HG03175 (cell line): ENCODE results near the gene TRMU.
"Not testable (repeated sequence)": the region's sequence is repeated elsewhere in the genome, so short reads cannot be mapped to it uniquely, and the experiment has no call there.

ENCODE experiments used
- ATAC-seq: cut with Tn5 transposase; IDR thresholded peaks from one replicate; pipeline ENCODE4 v1.9.1; 2021; ENCODE audit warnings: mild to moderate bottlenecking, moderate library complexity; ENCODE audit not compliant: unreplicated experiment

Gene TRMU

GRCh38 chr22:46381731-46382130 is 46.2 kb downstream of the TRMU start:
- no peak for ATAC-seq

DNA sequence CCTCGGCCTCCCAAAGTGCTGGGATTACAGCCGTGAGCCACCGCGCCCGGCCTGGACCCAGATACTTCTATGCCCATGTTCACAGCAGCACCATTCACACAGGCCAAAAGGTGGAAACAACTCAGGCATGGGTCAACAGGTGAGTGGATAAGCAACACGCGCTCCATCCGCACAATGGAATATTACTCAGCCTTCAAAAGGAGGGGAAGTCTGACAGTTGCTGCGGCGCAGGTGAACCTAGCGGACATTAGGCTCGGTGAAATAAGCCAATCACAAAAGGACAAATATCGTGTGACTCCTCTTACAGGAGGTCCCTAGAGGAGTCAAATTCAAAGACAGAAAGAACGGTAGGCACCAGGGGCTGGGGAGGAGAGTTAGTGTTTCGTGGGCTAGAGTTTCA is 47.0 kb downstream of the TRMU start:
- ATAC-seq = no peak

DNA sequence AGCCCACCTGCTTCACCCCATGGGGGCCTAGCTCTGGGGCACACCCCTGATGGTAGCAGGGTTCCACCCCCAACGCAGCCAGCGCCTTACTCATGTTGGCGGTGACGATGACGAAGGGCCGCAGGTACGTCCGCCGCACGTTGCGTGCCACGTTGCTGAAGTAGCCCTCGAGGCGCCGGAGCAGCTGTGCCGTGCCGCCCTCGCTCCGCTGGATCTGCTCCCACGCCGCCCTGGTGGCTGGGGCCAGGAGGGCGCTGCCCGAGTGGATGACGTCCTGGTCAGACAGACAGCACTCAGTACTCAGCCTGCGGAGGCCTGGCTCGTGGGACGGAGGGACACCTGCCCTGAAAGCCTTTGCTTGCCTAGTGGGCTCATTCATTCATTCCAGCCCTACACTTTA is 50.8 kb downstream of the TRMU start:
- ATAC-seq = no peak

DNA sequence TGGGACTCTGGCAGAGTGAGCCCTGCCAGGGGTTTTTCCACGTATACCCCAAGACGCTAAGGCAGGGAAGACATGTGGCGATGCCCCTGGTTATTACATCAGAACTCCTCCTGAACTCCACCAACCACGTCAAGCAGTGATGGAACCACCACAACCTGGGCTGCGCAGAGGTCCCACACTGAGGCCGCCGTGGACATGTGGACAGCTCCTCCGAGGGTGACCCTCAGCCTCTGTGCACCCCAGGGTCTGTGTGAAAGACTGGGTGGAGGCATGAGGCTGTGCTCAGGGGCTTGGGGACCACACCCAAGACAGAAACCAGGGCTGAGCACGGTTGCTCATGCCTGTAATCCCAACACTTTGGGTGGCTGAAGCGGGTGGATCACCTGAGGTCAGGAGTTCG is 52.2 kb downstream of the TRMU start:
- no peak for ATAC-seq

GRCh38 chr22:46388647-46389046 is 53.1 kb downstream of the TRMU start:
- ATAC-seq = no peak

DNA sequence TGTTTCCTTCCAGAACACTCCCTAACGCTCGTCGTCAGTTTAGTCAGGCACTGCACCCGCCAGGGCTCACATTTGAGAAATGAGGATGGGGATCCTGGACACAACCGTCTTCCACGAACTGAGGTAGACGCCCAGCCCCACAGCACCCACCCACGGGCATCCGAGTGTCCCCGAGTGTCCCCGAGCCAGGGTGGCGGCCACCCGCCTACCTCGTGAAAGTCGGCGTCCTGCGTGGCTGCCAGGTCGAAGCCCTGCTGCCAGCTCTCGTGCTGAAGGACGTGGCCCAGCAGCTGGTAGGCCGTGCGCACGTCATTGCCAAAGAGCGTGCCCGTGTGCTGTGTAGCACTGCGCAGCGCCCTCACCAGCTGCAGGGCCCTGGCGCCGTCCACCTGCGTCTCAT is 53.6 kb downstream of the TRMU start:
- no peak for ATAC-seq

DNA sequence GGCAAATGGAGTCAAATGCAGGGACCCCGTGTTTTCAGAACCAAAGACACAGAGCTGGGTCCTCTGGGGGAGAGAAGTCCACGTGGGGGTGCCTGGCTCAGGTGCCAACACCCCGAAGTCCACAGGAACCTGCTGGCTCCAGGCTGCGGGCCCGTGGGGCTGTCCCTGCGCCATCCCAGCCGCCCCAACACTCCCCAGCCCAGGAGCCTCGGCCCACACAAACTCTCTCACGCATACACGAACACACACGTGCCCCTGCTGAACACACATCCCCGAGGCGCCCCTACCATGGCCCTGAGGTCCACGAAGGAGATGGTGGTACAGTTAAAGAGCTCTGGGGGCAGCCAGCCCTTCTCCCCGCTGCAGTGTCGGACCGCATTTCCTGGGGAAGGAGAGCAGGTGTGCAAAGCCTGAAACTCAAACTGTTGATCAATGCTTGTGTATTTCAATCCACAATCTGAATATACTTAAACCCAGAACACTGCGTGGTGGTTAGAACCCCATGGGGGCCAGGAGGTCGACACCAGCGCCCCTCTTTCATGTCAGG is 54.7 kb downstream of the TRMU start:
- ATAC-seq = no peak

GRCh38 chr22:46390652-46391301 is 55.3 kb downstream of the TRMU start:
- no peak for ATAC-seq

DNA sequence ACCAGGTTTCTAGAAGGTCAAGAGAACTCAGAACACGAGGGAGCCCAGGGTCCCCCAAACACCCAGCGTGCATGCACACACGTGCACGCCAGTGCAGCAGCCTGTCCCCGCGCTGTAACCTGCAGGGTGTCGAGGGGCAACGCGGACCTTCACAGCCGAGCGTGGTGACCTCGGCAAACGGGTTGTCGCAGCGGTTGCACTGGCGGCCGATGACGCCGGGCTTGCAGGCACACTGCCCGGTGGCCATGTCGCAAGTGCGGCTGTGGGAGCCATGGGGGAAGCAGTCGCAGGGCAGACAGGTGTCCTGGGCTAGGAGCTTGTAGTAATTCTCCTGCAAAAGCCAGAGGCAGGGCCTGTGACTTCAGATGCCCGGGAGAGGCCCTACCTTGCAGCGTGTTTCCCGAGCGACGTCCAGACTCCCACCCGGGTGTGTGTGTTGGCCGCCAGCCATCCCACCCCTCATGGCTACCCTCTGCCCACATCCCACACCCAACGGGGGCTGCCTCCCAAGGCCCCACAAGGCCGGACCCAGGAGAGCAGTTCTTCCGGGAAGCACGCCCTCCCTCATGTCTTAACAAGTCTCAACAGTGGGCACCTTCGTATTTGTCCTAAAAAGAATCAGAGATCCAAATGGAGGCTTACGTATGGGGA is 56.1 kb downstream of the TRMU start:
- ATAC-seq = no peak

GRCh38 chr22:46392137-46392844 is 56.8 kb downstream of the TRMU start:
- no peak for ATAC-seq

DNA sequence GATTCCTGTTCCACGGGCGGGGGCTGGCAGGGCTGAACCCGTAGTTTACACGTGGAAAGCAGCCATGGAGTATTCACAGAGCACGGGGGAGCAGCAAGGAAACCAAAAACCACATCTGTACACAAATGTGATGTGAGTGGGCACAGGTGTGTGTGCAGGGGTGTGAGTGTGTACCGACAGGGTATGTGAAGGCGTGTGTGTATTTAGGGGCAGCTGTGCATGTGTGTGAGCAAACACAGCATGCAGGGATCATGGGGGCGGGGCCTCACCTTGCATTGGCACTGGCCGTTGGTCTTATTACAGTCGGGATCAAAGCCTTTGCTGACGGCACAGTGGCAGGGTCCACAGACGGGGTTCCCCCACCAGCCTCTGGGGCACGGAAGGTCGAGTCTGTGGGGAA is 58.4 kb downstream of the TRMU start:
- no peak for ATAC-seq

DNA sequence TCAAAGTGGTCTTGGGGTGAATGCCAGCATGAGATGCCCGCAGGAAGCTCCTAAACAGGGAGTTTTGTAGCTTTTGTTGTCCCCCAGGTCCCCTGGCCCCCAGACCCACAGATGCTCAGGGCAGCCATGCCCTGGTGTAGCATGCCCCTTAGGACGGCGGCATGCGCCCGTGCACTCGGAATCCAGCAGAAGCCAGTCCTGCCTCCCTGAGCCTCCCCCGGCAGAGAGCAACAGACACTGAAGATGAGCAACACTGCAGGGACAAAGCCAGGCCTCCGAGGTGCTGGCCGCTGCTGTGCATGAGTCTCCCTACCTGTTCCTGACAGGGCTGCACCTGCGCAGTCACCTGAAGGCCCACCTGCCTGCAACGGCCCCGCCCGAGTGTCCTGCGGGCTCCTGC is 59.1 kb downstream of the TRMU start:
- ATAC-seq = no peak

GRCh38 chr22:46395145-46395544 is 59.6 kb downstream of the TRMU start:
- ATAC-seq = no peak

GRCh38 chr22:46397049-46397448 is 61.5 kb downstream of the TRMU start:
- not testable (repeated sequence) for ATAC-seq

DNA sequence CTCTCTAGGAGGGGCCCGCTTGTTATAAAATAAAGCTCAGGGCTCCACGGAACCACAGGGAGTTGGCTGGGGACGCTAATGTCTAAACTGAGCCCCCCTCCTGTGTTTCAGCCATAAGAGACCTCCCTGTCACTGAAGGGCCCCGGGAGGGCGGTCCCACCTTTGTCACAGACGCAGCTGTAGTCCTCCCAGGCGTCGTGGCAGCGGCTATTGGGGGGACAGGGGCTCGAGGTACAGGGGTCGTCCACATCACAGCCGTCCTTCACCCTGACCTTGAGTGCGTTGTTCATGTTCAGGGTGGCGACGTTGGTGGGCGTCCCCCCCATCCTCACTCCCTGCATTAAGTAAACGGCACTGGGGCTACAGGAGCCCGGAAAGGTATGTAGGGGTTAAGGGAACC is 62.0 kb downstream of the TRMU start:
- ATAC-seq = no peak

DNA sequence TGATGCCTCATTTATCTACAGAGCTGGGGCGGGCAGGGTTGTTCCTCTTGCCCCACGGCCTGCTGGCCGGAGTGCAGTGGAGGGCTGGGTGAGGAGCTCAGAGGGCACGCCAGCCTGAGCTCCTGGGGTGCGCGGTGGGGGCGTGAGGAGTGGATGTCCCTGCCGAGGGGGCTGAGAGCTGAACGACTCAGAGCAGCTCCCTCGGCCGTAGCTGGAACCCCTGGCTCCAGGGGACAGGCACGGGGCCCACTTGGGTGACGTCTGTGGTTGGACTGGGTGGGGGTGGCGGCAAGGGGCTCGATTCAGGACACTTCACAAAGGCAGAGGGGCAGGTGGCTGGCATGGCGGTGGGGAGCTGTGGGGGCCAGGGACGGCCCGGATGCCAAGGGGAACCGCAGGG is 62.4 kb downstream of the TRMU start:
- ATAC-seq = no peak

- no peak for ATAC-seq
Observed at GRCh38 chr22:46399251-46400024, 63.9 kb downstream of the TRMU start.

GRCh38 chr22:46401370-46401769 is 65.9 kb downstream of the TRMU start:
- no peak for ATAC-seq

DNA sequence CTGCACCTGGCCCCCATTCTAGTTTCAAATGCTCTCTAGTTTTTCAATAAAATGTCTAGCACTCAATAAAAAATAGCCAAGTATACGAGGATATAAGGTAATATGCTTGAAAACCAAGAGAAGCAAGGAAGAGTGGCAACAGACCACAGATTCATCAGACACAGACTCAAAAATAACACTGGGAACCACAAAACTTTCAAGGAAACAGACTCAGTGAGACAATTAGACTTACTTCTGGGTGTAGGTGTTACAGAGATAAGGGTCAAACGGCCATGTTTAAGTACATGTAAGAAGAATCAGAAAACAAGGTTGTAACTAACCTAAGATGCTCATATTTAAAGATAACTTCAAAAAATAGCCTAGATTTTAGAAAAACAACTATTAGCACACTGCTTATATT is 67.0 kb downstream of the TRMU start:
- no peak for ATAC-seq

DNA sequence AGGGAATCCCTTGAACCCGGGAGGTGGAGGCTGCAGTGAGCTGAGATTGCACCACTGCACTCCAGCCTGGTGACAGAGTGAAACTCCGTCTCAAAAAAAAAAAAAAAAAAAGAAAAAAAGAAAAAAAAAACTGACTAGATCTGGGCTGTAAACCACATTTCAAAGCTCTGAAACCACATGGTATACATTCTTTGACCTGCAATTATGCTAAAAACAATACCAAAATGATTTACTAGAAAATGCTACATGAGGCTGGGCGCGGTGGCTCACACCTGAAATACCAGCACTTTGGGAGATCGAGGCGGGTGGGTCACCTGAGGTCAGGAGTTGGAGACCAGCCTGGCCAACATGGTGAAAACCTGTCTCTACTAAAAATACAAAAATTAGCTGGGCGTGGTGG is 68.4 kb downstream of the TRMU start:
- ATAC-seq = not testable (repeated sequence)

DNA sequence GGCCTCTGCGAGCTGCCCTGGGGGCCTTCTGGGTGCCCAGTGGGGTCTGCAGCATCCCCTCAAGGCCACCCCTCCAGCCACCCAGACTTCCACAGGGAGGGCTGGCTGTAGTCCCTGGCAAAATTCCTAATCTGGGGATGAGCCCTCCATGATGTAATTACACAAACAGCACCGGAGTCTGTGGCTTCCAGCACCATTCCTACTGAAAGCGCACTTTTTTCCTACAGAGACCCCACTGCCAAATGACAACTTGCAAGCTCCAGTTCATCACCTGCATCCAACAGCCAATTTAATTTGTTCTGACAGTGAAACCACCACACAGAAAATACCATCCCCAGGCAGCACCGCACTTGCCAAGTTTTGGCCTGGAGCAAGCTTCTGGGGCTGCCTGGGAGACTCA is 70.4 kb downstream of the TRMU start:
- ATAC-seq = no peak
